Dendritic cell treated with granulocyte-macrophage colony-stimulating factor and Interleukin-4, amounts not matched to agents 40 ng/mL and 50 ng/mL, for 4 days (primary cell): Measurements from ENCODE around the gene PEMT.

Experiments used
- H3K27ac Mint-ChIP-seq: one replicate; pipeline ENCODE4 v1.8.0; 2022; ENCODE audit warnings: mild to moderate bottlenecking, mixed read lengths
- H3K27me3 Mint-ChIP-seq: one replicate; pipeline ENCODE4 v1.8.0; 2022; ENCODE audit warnings: mild to moderate bottlenecking, mixed read lengths
- H3K36me3 Mint-ChIP-seq: one replicate; pipeline ENCODE4 v1.8.0; 2022; ENCODE audit warnings: low read depth, mixed read lengths
- H3K4me1 Mint-ChIP-seq: one replicate; pipeline ENCODE4 v1.8.0; 2022; ENCODE audit warnings: low read depth, mixed read lengths
- H3K4me3 Mint-ChIP-seq: one replicate; pipeline ENCODE4 v1.8.0; 2022; ENCODE audit warnings: mild to moderate bottlenecking, moderate library complexity, mixed read lengths
- H3K9me3 Mint-ChIP-seq: one replicate; pipeline ENCODE4 v1.8.0; 2022; ENCODE audit warnings: mixed read lengths
- intact Hi-C: fragments of 100-400 bp; cut with micrococcal nuclease; formaldehyde crosslinking; loops from one replicate; pipeline ENCODE4 v1.15.0; 2022

The PEMT gene

GRCh38 chr17:17510456-17511292, 80.8 kb downstream of the PEMT start:
- intact Hi-C loops, result no loop called here
- Mint-ChIP-seq H3K27ac (peak overlapping the region; percentile 61), H3K27me3 (no peaks in the 10 kb centered on the region), H3K4me3 (no peak overlapping the region), H3K36me3 (no peaks in the 10 kb centered on the region), H3K9me3 (no peaks in the 10 kb centered on the region), H3K4me1 (peaks cover 17% of the 10 kb centered on the region)

- Mint-ChIP-seq H3K36me3 (no peaks in the 10 kb centered on the region), H3K27me3 (no peaks in the 10 kb centered on the region), H3K4me1 (peaks cover 17% of the 10 kb centered on the region), H3K27ac (no peak overlapping the region), H3K4me3 (no peak overlapping the region), H3K9me3 (no peaks in the 10 kb centered on the region)
- intact Hi-C loops, result no loop called here
These were observed 81.7 kb downstream of the PEMT start for GRCh38 chr17:17509601-17510425.

- Mint-ChIP-seq H3K27me3 (no peaks in the 10 kb centered on the region), H3K36me3 (no peaks in the 10 kb centered on the region), H3K4me1 (peaks cover 17% of the 10 kb centered on the region), H3K27ac (no peak overlapping the region), H3K4me3 (no peak overlapping the region), H3K9me3 (no peaks in the 10 kb centered on the region)
- intact Hi-C loops, result no loop called here
These were observed 82.6 kb downstream of the PEMT start for GRCh38 chr17:17508646-17509591.

GRCh38 chr17:17508019-17508535, 83.4 kb downstream of the PEMT start:
- intact Hi-C loops, result no loop called here
- peaks cover 17% of the 10 kb centered on the region for H3K4me1 Mint-ChIP-seq
- H3K4me3 Mint-ChIP-seq, result no peak overlapping the region
- no peaks in the 10 kb centered on the region for H3K36me3 Mint-ChIP-seq
- no peaks in the 10 kb centered on the region for H3K9me3 Mint-ChIP-seq
- H3K27ac Mint-ChIP-seq, result no peak overlapping the region
- no peaks in the 10 kb centered on the region for H3K27me3 Mint-ChIP-seq

GRCh38 chr17:17507465-17508011, 84.0 kb downstream of the PEMT start:
- H3K27ac Mint-ChIP-seq, result no peak overlapping the region
- H3K4me1 Mint-ChIP-seq, result peaks cover 17% of the 10 kb centered on the region
- no peak overlapping the region for H3K4me3 Mint-ChIP-seq

GRCh38 chr17:17506893-17507464, 84.5 kb downstream of the PEMT start:
- Mint-ChIP-seq H3K27me3 (no peaks in the 10 kb centered on the region), H3K4me3 (no peak overlapping the region), H3K36me3 (no peaks in the 10 kb centered on the region), H3K27ac (no peak overlapping the region), H3K4me1 (peaks cover 17% of the 10 kb centered on the region), H3K9me3 (no peaks in the 10 kb centered on the region)
- intact Hi-C loops, result no loop called here

More at GRCh38 chr17:17507465-17508011, 84.0 kb downstream of the PEMT start:
- Mint-ChIP-seq H3K9me3 (no peaks in the 10 kb centered on the region), H3K27me3 (no peaks in the 10 kb centered on the region), H3K36me3 (no peaks in the 10 kb centered on the region)
- intact Hi-C loops, result no loop called here

GRCh38 chr17:17506181-17506741, 85.2 kb downstream of the PEMT start:
- Mint-ChIP-seq H3K4me1 (peaks cover 17% of the 10 kb centered on the region), H3K9me3 (no peaks in the 10 kb centered on the region), H3K4me3 (no peak overlapping the region), H3K27ac (no peak overlapping the region), H3K36me3 (no peaks in the 10 kb centered on the region), H3K27me3 (no peaks in the 10 kb centered on the region)
- intact Hi-C loops, result no loop called here

GRCh38 chr17:17505610-17506171, 85.8 kb downstream of the PEMT start:
- Mint-ChIP-seq H3K27ac (no peak overlapping the region), H3K4me1 (peaks cover 11% of the 10 kb centered on the region), H3K36me3 (no peaks in the 10 kb centered on the region), H3K4me3 (no peak overlapping the region), H3K9me3 (no peaks in the 10 kb centered on the region), H3K27me3 (peaks cover 2% of the 10 kb centered on the region)
- intact Hi-C loops, result no loop called here

- Mint-ChIP-seq H3K4me3 (no peak overlapping the region), H3K9me3 (no peaks in the 10 kb centered on the region), H3K36me3 (no peaks in the 10 kb centered on the region), H3K27ac (no peak overlapping the region), H3K4me1 (peaks cover 6% of the 10 kb centered on the region), H3K27me3 (peaks cover 2% of the 10 kb centered on the region)
- intact Hi-C loops, result no loop called here
These were observed 86.4 kb downstream of the PEMT start for GRCh38 chr17:17505151-17505550.

GRCh38 chr17:17504341-17505140, 87.0 kb downstream of the PEMT start:
- no peak overlapping the region for H3K27ac Mint-ChIP-seq
- H3K4me3 Mint-ChIP-seq, result no peak overlapping the region
- intact Hi-C loops, result no loop called here
- H3K36me3 Mint-ChIP-seq, result no peaks in the 10 kb centered on the region
- H3K27me3 Mint-ChIP-seq, result peaks cover 5% of the 10 kb centered on the region
- no peaks in the 10 kb centered on the region for H3K9me3 Mint-ChIP-seq
- no peaks in the 10 kb centered on the region for H3K4me1 Mint-ChIP-seq

GRCh38 chr17:17503566-17504130, 87.9 kb downstream of the PEMT start:
- no peak overlapping the region for H3K4me3 Mint-ChIP-seq
- H3K9me3 Mint-ChIP-seq, result no peaks in the 10 kb centered on the region
- H3K27ac Mint-ChIP-seq, result no peak overlapping the region
- intact Hi-C loops, result no loop called here
- no peaks in the 10 kb centered on the region for H3K36me3 Mint-ChIP-seq
- H3K4me1 Mint-ChIP-seq, result no peaks in the 10 kb centered on the region
- H3K27me3 Mint-ChIP-seq, result peaks cover 9% of the 10 kb centered on the region
